H1 (cell line): ENCODE data around the gene E2F2. TPM values are rescaled to one million over a fixed set of nuclear protein-coding genes. Genes with fewer than 3 reads are reported as not detected.
A peak's percentile ranks its signal among the peaks of the same experiment; 100 is the strongest.

Experiments
- CTCF ChIA-PET: fragments of 300-600 bp; sonication (Branson Sonifier 250); formaldehyde crosslinking; loops from one replicate; lab custom pipeline; 2021; ENCODE audit not compliant: partially characterized antibody; lab: Charles Lee
- POLR2A ChIA-PET: fragments of 300-600 bp; sonication (Branson Sonifier 250); formaldehyde crosslinking; loops from one replicate; lab custom pipeline; 2021; ENCODE audit warnings: inconsistent platforms; ENCODE audit not compliant: partially characterized antibody; lab: Charles Lee
- DNase-seq, 2 experiments: peaks; one replicate each; pipeline versions ENCODE4 v3.0.0 to v3.0.0-alpha.2; 2010 to 2022; ENCODE audit warnings: low spot score in 2 of 2, low read depth in 1 of 2, mixed read lengths in 1 of 2
- FAIRE-seq: peaks from 2 replicates; lab custom pipeline; 2011; peaks lifted over from hg19 to GRCh38; lab: Jason Lieb, UNC
- H2AFZ ChIP-seq: 2 replicates; pipeline ENCODE4 v1.8.1; 2012; ENCODE audit warnings: low read length, inconsistent platforms
- H2AK5ac ChIP-seq: 2 replicates; pipeline ENCODE4 v1.6.1; 2013; ENCODE audit warnings: low read depth, low read length
- H2BK120ac ChIP-seq: replicated peaks from 2 replicates; pipeline ENCODE3; 2013; ENCODE audit warnings: low read depth, low read length, inconsistent platforms
- H2BK12ac ChIP-seq: 2 replicates; pipeline ENCODE4 v1.6.1; 2013; ENCODE audit warnings: low read depth, low read length
- H2BK15ac ChIP-seq: 2 replicates; pipeline ENCODE4 v1.6.1; 2013; ENCODE audit warnings: low read length
- H2BK20ac ChIP-seq: 2 replicates; pipeline ENCODE4 v1.6.1; 2013; ENCODE audit warnings: low read length
- H2BK5ac ChIP-seq: 2 replicates; pipeline ENCODE4 v1.6.1; 2013; ENCODE audit warnings: low read depth, low read length
- H3K14ac ChIP-seq: 2 replicates; pipeline ENCODE4 v1.6.1; 2013; ENCODE audit warnings: inconsistent platforms; ENCODE audit not compliant: insufficient read length
- H3K18ac ChIP-seq: 2 replicates; pipeline ENCODE4 v1.6.1; 2013; ENCODE audit warnings: low read length; ENCODE audit errors: extremely low read depth
- H3K23ac ChIP-seq: 2 replicates; pipeline ENCODE4 v1.6.1; 2013; ENCODE audit warnings: inconsistent platforms; ENCODE audit not compliant: insufficient read length
- H3K23me2 ChIP-seq: 2 replicates; pipeline ENCODE4 v1.6.1; 2013; ENCODE audit warnings: low read depth, low read length
- H3K27ac ChIP-seq: 2 replicates; pipeline ENCODE4 v1.6.1; 2011; ENCODE audit warnings: low read depth, low read length, inconsistent platforms
- H3K27me3 ChIP-seq, 4 experiments: replicated peaks in 1 of 4; 1 replicate in 1 of 4; 2 replicates in 3 of 4; pipeline versions ENCODE4 v1.6.1 to v1.8.1; 2011 to 2013; ENCODE audit warnings: low read length in 3 of 4, mild to moderate bottlenecking in 3 of 4, inconsistent platforms in 2 of 4, mixed read lengths in 2 of 4, moderate library complexity in 1 of 4; ENCODE audit not compliant: control insufficient read depth in 3 of 4, insufficient read depth in 3 of 4; ENCODE audit errors: extremely low read depth in 1 of 4
- H3K36me3 ChIP-seq, 4 experiments: 2 replicates each; pipeline versions ENCODE4 v1.6.1 to v1.8.1; 2011 to 2013; ENCODE audit warnings: mild to moderate bottlenecking in 4 of 4, low read length in 3 of 4, moderate library complexity in 2 of 4, control low read depth in 1 of 4, inconsistent platforms in 1 of 4; ENCODE audit not compliant: insufficient read depth in 4 of 4, control insufficient read depth in 2 of 4
- H3K4ac ChIP-seq: replicated peaks from 2 replicates; pipeline ENCODE3; 2013; ENCODE audit warnings: low read length, low read depth, mixed read lengths, inconsistent platforms; ENCODE audit not compliant: insufficient read length
- H3K4me1 ChIP-seq, 4 experiments: replicated peaks in 1 of 4; 1 replicate in 1 of 4; 2 replicates in 3 of 4; pipeline versions ENCODE4 v1.6.1 to v1.8.1; 2011 to 2013; ENCODE audit warnings: low read length in 3 of 4, inconsistent platforms in 2 of 4, mixed read lengths in 1 of 4; ENCODE audit not compliant: insufficient read depth in 4 of 4, control insufficient read depth in 3 of 4
- H3K4me2 ChIP-seq, 2 experiments: 2 replicates each; pipeline versions ENCODE4 v1.6.1 to v1.8.1; 2011 to 2013; ENCODE audit warnings: low read depth in 2 of 2, low read length in 2 of 2, control low read depth in 1 of 2, inconsistent platforms in 1 of 2, mild to moderate bottlenecking in 1 of 2; ENCODE audit not compliant: insufficient read depth in 1 of 2
- H3K4me3 ChIP-seq, 4 experiments: fragments of 200-600, 300-600 bp in 1 of 4; sonication (generic), shearing (Covaris generic), sonication (Bioruptor Twin) in 1 of 4; 2 replicates each; pipeline versions ENCODE4 v1.5.1 to v1.8.1; 2011 to 2016; ENCODE audit warnings: low read length in 4 of 4, low read depth in 3 of 4, control low read depth in 2 of 4, inconsistent platforms in 2 of 4, mild to moderate bottlenecking in 2 of 4, mixed read lengths in 1 of 4, moderate library complexity in 1 of 4; ENCODE audit not compliant: insufficient read depth in 2 of 4; ENCODE audit errors: extremely low read depth in 1 of 4
- H3K56ac ChIP-seq: replicated peaks from 2 replicates; pipeline ENCODE3; 2013; ENCODE audit warnings: low read depth, mild to moderate bottlenecking, mixed read lengths, low read length, inconsistent platforms; ENCODE audit not compliant: insufficient read length
- H3K79me1 ChIP-seq: 2 replicates; pipeline ENCODE4 v1.6.1; 2013; ENCODE audit warnings: low read depth, low read length, control low read depth
- H3K79me2 ChIP-seq, 2 experiments: 2 replicates each; pipeline versions ENCODE4 v1.6.1 to v1.8.1; 2012 to 2013; ENCODE audit warnings: low read length in 2 of 2, mild to moderate bottlenecking in 2 of 2, inconsistent platforms in 1 of 2; ENCODE audit not compliant: insufficient read depth in 2 of 2, control insufficient read depth in 1 of 2
- H3K9ac ChIP-seq, 4 experiments: replicated peaks in 1 of 4; 1 replicate in 1 of 4; 2 replicates in 3 of 4; pipeline versions ENCODE4 v1.6.1 to v1.8.1; 2011 to 2013; ENCODE audit warnings: low read depth in 3 of 4, low read length in 3 of 4, control low read depth in 2 of 4, mild to moderate bottlenecking in 2 of 4, moderate library complexity in 2 of 4, inconsistent platforms in 1 of 4; ENCODE audit errors: extremely low read depth in 1 of 4
- H3K9me3 ChIP-seq, 2 experiments: 2 replicates each; pipeline versions ENCODE4 v1.6.1 to v1.8.1; 2012 to 2013; ENCODE audit warnings: mild to moderate bottlenecking in 2 of 2, moderate library complexity in 2 of 2, control low read depth in 1 of 2, inconsistent platforms in 1 of 2, low read depth in 1 of 2, low read length in 1 of 2, mixed read lengths in 1 of 2; ENCODE audit not compliant: insufficient read depth in 2 of 2
- H4K20me1 ChIP-seq, 2 experiments: replicated peaks in 1 of 2; 2 replicates each; pipeline versions ENCODE3 to v1.8.1; 2011 to 2013; ENCODE audit warnings: inconsistent platforms in 2 of 2, low read length in 2 of 2, mild to moderate bottlenecking in 1 of 2; ENCODE audit not compliant: insufficient read depth in 2 of 2, control insufficient read depth in 1 of 2
- H4K5ac ChIP-seq: 2 replicates; pipeline ENCODE4 v1.6.1; 2013; ENCODE audit warnings: low read length, low read depth, mixed read lengths, inconsistent platforms; ENCODE audit not compliant: insufficient read length
- H4K8ac ChIP-seq: 2 replicates; pipeline ENCODE4 v1.8.0; 2013; ENCODE audit warnings: mild to moderate bottlenecking, moderate library complexity, low read length, inconsistent platforms; ENCODE audit not compliant: insufficient read depth; ENCODE audit errors: extremely low read depth
- H4K91ac ChIP-seq: replicated peaks from 2 replicates; pipeline ENCODE3; 2013; ENCODE audit warnings: low read length, mixed read lengths, inconsistent platforms; ENCODE audit not compliant: insufficient read length
- CBX8 ChIP-seq: fragments of 300-800, 300-1000 bp; sonication (generic); IDR thresholded peaks from 2 replicates; pipeline ENCODE4 v1.7.1; 2016; ENCODE audit warnings: low read depth, low read length, borderline replicate concordance
- CHD2 ChIP-seq: IDR thresholded peaks from 2 replicates; pipeline ENCODE4 v1.6.1; 2012; ENCODE audit warnings: low read length, improper control_type of control experiment
- CREB1 ChIP-seq: IDR thresholded peaks from 2 replicates; pipeline ENCODE4 v1.6.1; 2012; ENCODE audit warnings: inconsistent platforms
- CTCF ChIP-seq, 3 experiments: IDR thresholded peaks; 1 replicate in 2 of 3; 2 replicates in 1 of 3; pipeline versions ENCODE4 v1.5.1 to v1.6.1; 2011; ENCODE audit warnings: low read length in 3 of 3, mild to moderate bottlenecking in 3 of 3, inconsistent platforms in 2 of 3, low read depth in 1 of 3, moderate library complexity in 1 of 3; ENCODE audit not compliant: insufficient read depth in 1 of 3; ENCODE audit errors: control extremely low read depth in 1 of 3
- EP300 ChIP-seq, 2 experiments: IDR thresholded peaks; 1 replicate in 1 of 2; 2 replicates in 1 of 2; pipeline ENCODE4 v1.6.1; 2011 to 2012; ENCODE audit warnings: low read depth in 2 of 2, low read length in 2 of 2, mild to moderate bottlenecking in 2 of 2, borderline replicate concordance in 1 of 2, inconsistent platforms in 1 of 2, moderate library complexity in 1 of 2
- MAFK ChIP-seq: IDR thresholded peaks from 2 replicates; pipeline ENCODE4 v1.6.1; 2012; ENCODE audit warnings: low read depth, mild to moderate bottlenecking, improper control_type of control experiment, low read length
- SAP30 ChIP-seq: fragments of 300-600 bp; sonication (generic); IDR thresholded peaks from 2 replicates; pipeline ENCODE4 v1.7.1; 2012; ENCODE audit warnings: low read length, moderate library complexity, mild to moderate bottlenecking, inconsistent platforms; ENCODE audit not compliant: insufficient read depth, insufficient replicate concordance
- SUZ12 ChIP-seq: fragments of 200-600 bp; sonication (generic); IDR thresholded peaks from 2 replicates; pipeline ENCODE4 v1.6.1; 2012; ENCODE audit warnings: mild to moderate bottlenecking, inconsistent platforms, low read length, moderate library complexity, mixed read lengths
- WGBS, 2 experiments: shearing (Covaris generic) in 1 of 2; methylation state at CpG; one replicate each; pipeline versions ENCODE4 v1.1.6 to v1.1.7; 2013 to 2015; ENCODE audit warnings: low lambda C conversion rate in 2 of 2, mixed read lengths in 2 of 2, inconsistent platforms in 1 of 2, low coverage in 1 of 2, missing lambda C conversion rate in 1 of 2; ENCODE audit not compliant: insufficient replicate concordance in 2 of 2, insufficient coverage in 1 of 2, insufficient read length in 1 of 2; ENCODE audit errors: extremely low coverage in 1 of 2, missing lambda C conversion rate in 1 of 2; 5-methylcytosine and 5-hydroxymethylcytosine counted together
- polyA plus RNA-seq, 7 experiments: library from polyadenylated mRNA; depleted of rRNA in 3 of 7; stranded (reverse) in 5 of 7; unstranded in 2 of 7; fragments of >200 nt in 5 of 7; fragments of 200-250 nt in 2 of 7; gene quantifications; 1 replicate in 5 of 7; 2 replicates in 1 of 7; 4 replicates in 1 of 7; pipeline versions ENCODE4 v1.2.1 to v1.2.3, GENCODE V29; 2011 to 2013; ENCODE audit warnings: missing spikeins in 2 of 7, mixed read lengths in 2 of 7
- total RNA-seq: library from RNA; stranded (reverse); fragmentation: NEBNext Ultra II Directional; extraction: Animal tissue kit (Norgen Biotek cat#: 25700); gene quantifications from 2 replicates; pipeline ENCODE4 v1.2.1, GENCODE V29; 2021

The E2F2 gene
- total and polyA plus RNA-seq, 2 of the 8 experiments (the other 6 are each of a cell fraction or from before 2014, with no cell fraction given), result 1.8 to 7.0 TPM

- Histone ChIP-seq H2BK12ac (no peak overlapping the region; the same call in 1 of the 2 replicates), H4K8ac (no peak overlapping the region), H2BK120ac (peak overlapping the region; percentile 66), H3K23me2 (no peaks in the 10 kb centered on the region), H4K5ac (no peak overlapping the region), H4K20me1 (no peaks in the 10 kb centered on the region), H3K9ac (no peak overlapping the region), H3K27ac (no peak overlapping the region), H2AFZ (peak overlapping the region; percentile 90), H3K56ac (no peak overlapping the region), H3K79me1 (no peaks in the 10 kb centered on the region), H3K9me3 (no peaks in the 10 kb centered on the region), H3K27me3 (no peaks in the 10 kb centered on the region), H3K23ac (no peak overlapping the region), H3K14ac (no peak overlapping the region), H3K18ac (no peak overlapping the region; the same call in 1 of the 2 replicates), H3K79me2 (no peaks in the 10 kb centered on the region), H3K36me3 (no peaks in the 10 kb centered on the region), H3K4me2 (no peak overlapping the region), H2BK15ac (peak overlapping the region; percentile 49; the same call in 1 of the 2 replicates), H2BK20ac (0 out of 2 replicates have a peak overlapping the region, but pooled peaks have one; percentile 37), H3K4me3 (no peak overlapping the region), H3K4me1 (peaks cover 2 to 6% (median 3%) of the 10 kb centered on the region in 4 experiments; a peak in 4 of 7 replicates), H2AK5ac (no peak overlapping the region), H4K91ac (no peak overlapping the region), H2BK5ac (peak overlapping the region; percentile 62; the same call in 1 of the 2 replicates), H3K4ac (peak overlapping the region; percentile 65)
- CTCF ChIA-PET, result interaction anchor here (0.5 to 3.8 kb wide), 15 partner anchors 9 to 114 kb away, joined by 3 to 18 read pairs (median 5); partner anchors contain the start of gene RPL11
- WGBS, 2 experiments, result 88% methylated on average over 11 of the region's 11 CpGs; no CpG with 5 or more reads in 1 of the 2 experiments
- POLR2A ChIA-PET, result interaction anchor here (0.7 to 15.7 kb wide), 9 partner anchors 9 to 185 kb away, joined by 3 to 283 read pairs (median 4); partner anchors contain the start of genes ID3 and RPL11
- FAIRE-seq (no peak), DNase-seq (no peak)
- TF ChIP-seq MAFK (no peak), SUZ12 (no peak), CREB1 (no peak), EP300 (IDR thresholded peaks at IDR 0.05; ENCODE audit: borderline replicate concordance in 1 of 2, low read depth in 2 of 2, low read length in 2 of 2) (no peak), SAP30 (no peak), CTCF (IDR thresholded peaks at IDR 0.05; ENCODE audit: control extremely low read depth in 1 of 3, insufficient read depth in 1 of 3, low read depth in 1 of 3, low read length in 3 of 3) (no peak), CHD2 (no peak), CBX8 (no peak)
Measured at GRCh38 chr1:23577056-23578004, 46.3 kb upstream of the E2F2 start.
